Muscle layer of colon (tissue), 2 donors: ENCODE measurements around the gene ANKRD33.

ENCODE experiments used
- H3K27ac ChIP-seq: one replicate; pipeline ENCODE4 v1.7.0; 2013; ENCODE audit warnings: low read depth, mild to moderate bottlenecking, low read length, moderate library complexity
- H3K27me3 ChIP-seq, 2 donors: one replicate each; pipeline ENCODE4 v1.7.0; 2013; ENCODE audit warnings: low read length in 2 of 2, mild to moderate bottlenecking in 2 of 2; ENCODE audit not compliant: insufficient read depth in 2 of 2, control insufficient read depth in 1 of 2
- H3K36me3 ChIP-seq: one replicate; pipeline ENCODE4 v1.7.0; 2013; ENCODE audit warnings: mild to moderate bottlenecking, low read length; ENCODE audit not compliant: insufficient read depth
- H3K4me1 ChIP-seq: one replicate; pipeline ENCODE4 v1.7.0; 2013; ENCODE audit warnings: mild to moderate bottlenecking, low read length; ENCODE audit not compliant: insufficient read depth
- H3K4me3 ChIP-seq, 2 donors: one replicate each; pipeline ENCODE4 v1.7.0; 2013; ENCODE audit warnings: low read length in 2 of 2, low read depth in 1 of 2, mild to moderate bottlenecking in 1 of 2, moderate library complexity in 1 of 2
- H3K9ac ChIP-seq: one replicate; pipeline ENCODE4 v1.7.0; 2013; ENCODE audit warnings: low read length
- H3K9me3 ChIP-seq: one replicate; pipeline ENCODE4 v1.7.0; 2013; ENCODE audit warnings: mild to moderate bottlenecking, low read length
- donor health status: abdominal sarcoma.
- donor health status: Adenocarcinoma of cecum.

ANKRD33 gene

DNA sequence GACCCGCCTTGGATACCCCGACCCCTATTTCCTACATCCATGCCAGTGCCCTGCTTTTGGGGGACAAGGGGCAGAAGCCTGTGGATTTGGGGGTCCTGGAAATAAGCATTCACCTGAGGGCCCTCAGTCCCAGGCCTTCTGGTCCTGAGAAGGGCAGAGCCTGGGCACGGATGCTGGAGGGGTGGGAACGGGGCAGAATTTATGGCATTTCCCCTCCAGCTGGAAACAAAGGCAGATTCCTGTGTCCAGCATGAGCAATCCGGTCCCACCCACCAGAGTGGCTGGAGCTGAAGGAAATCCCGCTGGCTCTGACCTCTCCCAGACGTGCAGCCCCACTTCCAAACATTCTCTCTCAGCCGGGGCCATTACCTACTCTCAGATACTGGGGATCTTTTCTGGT lies 9.3 kb downstream of the ANKRD33 start:
- Histone ChIP-seq H3K9ac (no peak overlapping the region), H3K4me1 (no peaks in the 10 kb centered on the region), H3K4me3 (no peak overlapping the region), H3K36me3 (no peaks in the 10 kb centered on the region), H3K27ac (no peak overlapping the region), H3K9me3 (no peaks in the 10 kb centered on the region), H3K27me3 (no peaks in the 10 kb centered on the region)

DNA sequence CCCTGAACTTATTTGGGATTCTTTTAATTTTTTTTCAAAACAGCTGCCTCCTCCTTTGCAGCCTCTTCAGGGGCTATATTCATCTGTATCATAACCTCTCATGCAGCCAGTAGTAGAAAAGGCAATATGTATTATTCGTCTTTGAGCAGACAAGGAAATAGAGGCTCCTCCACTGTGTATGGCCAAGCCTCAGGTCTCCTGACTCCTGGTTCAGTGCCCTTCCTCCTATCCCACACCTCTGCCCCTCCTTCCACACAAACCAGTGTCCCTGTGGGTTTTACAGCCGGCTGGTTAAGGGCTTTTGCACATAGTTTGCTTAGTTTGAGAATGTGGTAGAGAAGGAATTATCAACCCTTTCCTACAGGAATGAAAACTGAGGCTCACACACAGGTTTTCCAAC lies 10.6 kb downstream of the ANKRD33 start:
- no peak overlapping the region for H3K9ac ChIP-seq
- H3K27ac ChIP-seq = no peak overlapping the region
- no peaks in the 10 kb centered on the region for H3K9me3 ChIP-seq
- H3K27me3 ChIP-seq = no peaks in the 10 kb centered on the region
- H3K4me1 ChIP-seq = no peaks in the 10 kb centered on the region
- H3K36me3 ChIP-seq = no peaks in the 10 kb centered on the region
- no peak overlapping the region for H3K4me3 ChIP-seq

DNA sequence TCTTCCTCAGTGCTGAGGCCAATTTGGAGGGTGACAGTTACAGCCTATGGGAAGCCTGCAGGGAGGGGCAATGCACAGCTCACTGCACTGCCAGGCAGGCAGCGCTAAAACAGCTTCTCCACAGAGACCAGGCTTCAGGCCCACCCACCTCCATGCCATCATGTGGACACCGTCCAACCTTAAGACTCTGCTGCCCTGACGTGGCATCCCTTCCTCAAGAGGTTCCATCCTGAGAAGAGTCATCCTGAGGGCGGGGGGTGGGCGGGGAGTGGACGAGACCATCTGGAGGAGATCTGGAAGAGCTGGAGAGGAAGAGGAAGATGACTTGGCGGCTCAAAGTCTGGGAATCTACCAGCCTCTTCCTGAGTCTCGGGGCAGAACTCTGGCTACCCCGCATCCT lies 11.0 kb downstream of the ANKRD33 start:
- H3K27me3 ChIP-seq = no peaks in the 10 kb centered on the region
- H3K9ac ChIP-seq = no peak overlapping the region
- H3K9me3 ChIP-seq = no peaks in the 10 kb centered on the region

DNA sequence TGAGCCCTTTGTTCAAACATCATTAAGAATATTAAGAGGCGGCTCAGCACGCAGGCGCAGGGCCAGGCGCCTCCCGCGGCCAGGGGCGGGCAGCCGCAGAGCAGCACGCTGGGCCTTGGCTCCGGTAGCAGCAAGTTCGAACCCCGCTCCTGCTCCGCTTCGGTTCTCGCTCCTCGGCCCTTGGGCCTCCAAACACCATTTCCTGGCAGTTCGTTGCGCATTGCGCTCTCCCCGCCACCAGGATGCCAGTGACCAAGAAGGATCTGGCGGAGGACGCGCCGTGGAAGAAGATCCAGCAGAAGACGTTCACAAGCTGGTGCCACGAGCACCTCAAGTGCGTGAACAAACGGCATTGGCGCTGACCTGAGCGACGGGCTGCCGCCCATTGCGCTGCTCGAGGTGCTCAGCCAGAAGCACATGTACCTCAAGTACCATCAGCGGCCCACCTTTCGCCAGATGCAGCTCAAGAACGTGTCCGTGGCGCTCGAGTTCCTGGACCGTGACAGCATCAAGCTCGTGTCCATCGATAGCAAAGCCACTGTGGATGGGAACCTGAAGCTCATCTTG lies 12.5 kb downstream of the ANKRD33 start:
- no peaks in the 10 kb centered on the region for H3K27me3 ChIP-seq
- H3K4me1 ChIP-seq = peaks cover 2% of the 10 kb centered on the region
- no peak overlapping the region for H3K4me3 ChIP-seq
- no peaks in the 10 kb centered on the region for H3K36me3 ChIP-seq
- H3K9me3 ChIP-seq = no peaks in the 10 kb centered on the region
- no peak overlapping the region for H3K9ac ChIP-seq
- H3K27ac ChIP-seq = no peak overlapping the region

More for the DNA sequence above, 11.0 kb downstream of the ANKRD33 start:
- H3K27ac ChIP-seq = no peak overlapping the region
- H3K36me3 ChIP-seq = no peaks in the 10 kb centered on the region
- no peaks in the 10 kb centered on the region for H3K4me1 ChIP-seq
- H3K4me3 ChIP-seq = no peak overlapping the region

DNA sequence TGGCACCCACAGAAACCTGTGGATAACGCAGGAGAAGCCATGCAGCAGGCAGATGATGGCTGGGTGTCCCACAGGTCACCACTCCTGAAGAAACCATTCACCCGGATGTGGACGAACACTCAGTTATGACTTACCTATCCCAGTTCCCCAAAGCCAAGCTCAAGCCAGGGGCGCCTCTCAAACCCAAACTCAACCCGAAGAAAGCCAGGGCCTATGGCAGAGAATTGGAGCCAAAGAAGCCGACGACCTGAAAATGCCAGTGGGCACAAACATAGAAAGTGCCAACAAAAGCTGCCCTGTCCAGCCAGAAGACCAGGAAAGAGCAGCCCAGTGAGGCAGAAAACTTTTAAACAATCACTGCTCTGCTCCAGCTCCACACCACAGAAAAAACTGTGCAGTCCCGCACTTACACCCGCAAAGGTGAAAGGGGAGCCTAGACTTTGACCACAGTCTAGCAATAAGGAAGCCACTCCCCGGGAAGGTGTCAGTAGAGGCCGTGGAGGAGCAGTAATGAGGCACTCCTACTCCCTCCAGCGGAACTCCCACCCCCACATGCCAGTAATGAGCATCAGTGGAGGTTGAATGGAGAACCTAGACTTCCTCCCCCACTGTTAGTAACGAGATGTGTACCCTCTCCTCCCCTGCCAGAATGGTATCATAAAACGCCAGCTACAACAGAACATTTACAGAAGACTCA lies 13.4 kb downstream of the ANKRD33 start:
- no peaks in the 10 kb centered on the region for H3K9me3 ChIP-seq
- H3K36me3 ChIP-seq = no peaks in the 10 kb centered on the region
- H3K27ac ChIP-seq = no peak overlapping the region
- H3K4me1 ChIP-seq = peaks cover 10% of the 10 kb centered on the region
- no peak overlapping the region for H3K4me3 ChIP-seq
- H3K9ac ChIP-seq = no peak overlapping the region
- peaks cover 0 to under 1% of the 10 kb centered on the region in 2 donors for H3K27me3 ChIP-seq

DNA sequence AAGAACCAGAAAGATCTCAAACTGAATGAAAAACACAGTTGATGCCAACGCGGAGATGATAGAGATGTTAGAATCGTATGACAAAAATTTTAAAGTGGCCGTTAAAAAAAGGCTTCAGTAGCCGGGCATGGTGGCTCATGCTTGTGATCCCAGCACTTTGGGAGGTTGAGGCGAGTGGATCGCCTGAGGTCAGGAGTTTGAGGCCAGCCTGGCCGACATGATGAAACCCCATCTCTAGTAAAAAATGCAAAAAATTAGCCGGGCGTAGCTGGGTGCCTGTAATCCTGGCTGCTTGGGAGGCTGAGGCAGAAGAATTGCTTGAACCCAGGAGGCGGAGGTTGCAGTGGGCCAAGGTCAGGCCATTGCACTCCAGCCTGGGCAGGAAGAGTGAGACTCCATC lies 14.0 kb downstream of the ANKRD33 start:
- no peak overlapping the region for H3K4me3 ChIP-seq
- H3K9me3 ChIP-seq = no peaks in the 10 kb centered on the region
- H3K9ac ChIP-seq = no peak overlapping the region
- H3K27ac ChIP-seq = no peak overlapping the region
- H3K4me1 ChIP-seq = peaks cover 14% of the 10 kb centered on the region
- H3K27me3 ChIP-seq = peaks cover 6 to 7% of the 10 kb centered on the region in 2 donors
- no peaks in the 10 kb centered on the region for H3K36me3 ChIP-seq

DNA sequence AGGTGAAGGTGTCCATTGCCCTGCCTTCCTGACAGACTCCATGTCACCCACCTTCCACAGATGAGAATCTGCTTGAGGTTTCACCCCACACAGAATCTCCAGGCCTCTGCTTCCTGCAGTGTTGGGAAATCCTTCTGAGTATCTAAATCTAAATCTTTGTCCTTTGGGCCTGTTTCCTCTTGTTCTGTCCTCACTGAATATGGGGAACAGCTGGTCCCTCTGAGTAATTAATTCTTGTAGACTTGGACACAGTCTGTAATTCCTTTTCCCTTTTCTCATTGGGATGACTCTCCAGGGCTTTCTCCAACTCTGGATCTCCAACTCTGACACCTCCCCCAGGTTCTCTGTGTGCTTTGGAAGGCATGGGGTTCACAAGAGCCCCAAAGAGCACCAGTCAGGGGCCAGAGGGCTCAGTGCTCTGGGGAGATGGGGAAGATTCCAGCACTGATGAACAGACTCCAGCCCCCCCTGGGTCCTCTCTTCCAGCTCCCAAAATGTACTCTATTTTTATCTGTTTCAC lies 17.1 kb downstream of the ANKRD33 start:
- Histone ChIP-seq H3K9ac (no peak overlapping the region), H3K4me3 (no peak overlapping the region), H3K9me3 (no peaks in the 10 kb centered on the region), H3K27me3 (peaks cover 8 to 21% of the 10 kb centered on the region in 2 donors), H3K36me3 (no peaks in the 10 kb centered on the region), H3K27ac (peak overlapping the region; percentile 35), H3K4me1 (peaks cover 15% of the 10 kb centered on the region)

DNA sequence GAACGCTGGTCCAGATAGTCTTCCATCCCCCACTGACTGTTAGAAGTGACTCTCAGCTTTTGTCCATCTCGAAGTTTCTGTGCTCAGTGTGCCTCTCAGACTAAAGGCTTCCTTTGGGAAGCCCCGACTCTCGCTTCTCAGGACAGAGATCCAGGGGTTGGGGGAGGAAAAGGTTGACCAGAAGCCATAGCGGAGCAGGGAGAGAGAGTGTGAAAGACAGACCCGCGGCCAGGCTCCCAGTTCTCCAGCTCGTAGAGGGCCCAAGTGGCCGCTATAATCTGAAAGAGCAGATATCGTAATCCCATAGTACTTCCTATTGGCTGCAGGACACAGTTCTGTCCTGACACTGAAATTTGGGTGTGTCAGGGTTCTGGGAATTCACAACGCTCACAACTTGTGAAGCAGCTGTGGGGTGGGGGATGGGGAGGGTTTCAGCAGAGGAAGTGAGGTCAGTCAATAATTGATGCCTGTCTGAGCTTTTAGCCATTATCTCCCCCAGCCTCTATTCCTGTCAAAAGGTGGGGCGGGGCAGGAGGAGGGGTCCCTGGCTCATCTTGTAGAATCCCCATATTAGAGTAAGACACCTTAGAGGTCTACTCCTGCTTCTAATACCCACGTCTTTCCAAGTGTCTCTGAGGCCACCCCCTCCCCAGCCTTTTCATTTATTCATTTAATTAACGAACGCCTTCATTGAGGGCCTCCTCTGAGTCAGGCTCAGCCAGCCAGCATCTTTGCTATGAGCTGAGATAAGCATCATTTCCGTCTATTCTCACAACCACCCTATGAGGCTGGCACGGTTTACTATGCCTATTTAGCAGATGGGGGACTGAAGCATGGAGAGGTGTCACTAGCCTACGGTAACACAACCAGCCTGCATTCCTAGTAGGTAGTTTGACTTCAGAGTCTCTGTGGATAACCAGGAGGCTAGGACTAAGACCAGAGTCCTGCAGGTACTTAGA lies 17.8 kb downstream of the ANKRD33 start:
- peak overlapping the region; percentile 35 for H3K27ac ChIP-seq
- peaks cover 23% of the 10 kb centered on the region for H3K4me1 ChIP-seq
- H3K27me3 ChIP-seq = peaks cover 8 to 24% of the 10 kb centered on the region in 2 donors
- no peak overlapping the region for H3K4me3 ChIP-seq
- no peaks in the 10 kb centered on the region for H3K9me3 ChIP-seq
- H3K36me3 ChIP-seq = no peaks in the 10 kb centered on the region
- H3K9ac ChIP-seq = no peak overlapping the region

DNA sequence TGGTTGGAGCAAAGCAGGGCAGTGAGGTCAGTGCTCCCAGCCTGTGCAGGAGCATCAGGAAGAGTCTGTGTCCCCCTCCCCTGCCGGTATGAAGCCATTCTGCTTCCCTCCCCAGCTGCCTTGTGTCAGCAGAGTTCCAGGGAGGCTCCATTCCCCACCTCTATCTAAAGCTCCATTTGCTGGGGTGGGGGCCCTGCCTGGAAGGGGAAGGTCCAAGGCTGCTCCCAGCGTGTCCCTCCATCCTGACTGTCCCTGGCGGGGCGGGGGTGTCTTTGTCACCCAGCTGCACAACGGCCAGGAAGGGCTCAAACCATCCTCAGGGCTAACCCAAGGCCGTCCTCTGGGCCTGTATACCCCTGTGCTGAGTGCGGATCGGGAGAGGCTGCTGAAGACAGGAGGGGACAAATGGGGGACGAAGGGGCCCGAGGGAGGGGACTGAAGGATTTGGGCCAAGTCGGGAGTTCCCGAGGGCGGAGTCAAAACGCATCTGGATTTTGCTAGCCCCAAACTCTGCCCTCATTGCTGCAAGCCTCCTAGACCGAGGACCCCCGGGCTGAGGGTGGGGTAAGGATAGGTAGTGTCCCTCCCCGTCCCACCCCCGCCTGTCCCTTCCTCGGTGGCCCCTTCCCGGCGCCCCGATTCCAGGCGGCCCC lies 18.7 kb downstream of the ANKRD33 start:
- peaks cover 8 to 25% of the 10 kb centered on the region in 2 donors for H3K27me3 ChIP-seq
- H3K9me3 ChIP-seq = no peaks in the 10 kb centered on the region
- H3K9ac ChIP-seq = no peak overlapping the region
- peaks cover 30% of the 10 kb centered on the region for H3K4me1 ChIP-seq
- no peaks in the 10 kb centered on the region for H3K36me3 ChIP-seq
- H3K27ac ChIP-seq = peak overlapping the region; percentile 35
- H3K4me3 ChIP-seq = peak overlapping the region in 1 of 2 donors; percentile 34

DNA sequence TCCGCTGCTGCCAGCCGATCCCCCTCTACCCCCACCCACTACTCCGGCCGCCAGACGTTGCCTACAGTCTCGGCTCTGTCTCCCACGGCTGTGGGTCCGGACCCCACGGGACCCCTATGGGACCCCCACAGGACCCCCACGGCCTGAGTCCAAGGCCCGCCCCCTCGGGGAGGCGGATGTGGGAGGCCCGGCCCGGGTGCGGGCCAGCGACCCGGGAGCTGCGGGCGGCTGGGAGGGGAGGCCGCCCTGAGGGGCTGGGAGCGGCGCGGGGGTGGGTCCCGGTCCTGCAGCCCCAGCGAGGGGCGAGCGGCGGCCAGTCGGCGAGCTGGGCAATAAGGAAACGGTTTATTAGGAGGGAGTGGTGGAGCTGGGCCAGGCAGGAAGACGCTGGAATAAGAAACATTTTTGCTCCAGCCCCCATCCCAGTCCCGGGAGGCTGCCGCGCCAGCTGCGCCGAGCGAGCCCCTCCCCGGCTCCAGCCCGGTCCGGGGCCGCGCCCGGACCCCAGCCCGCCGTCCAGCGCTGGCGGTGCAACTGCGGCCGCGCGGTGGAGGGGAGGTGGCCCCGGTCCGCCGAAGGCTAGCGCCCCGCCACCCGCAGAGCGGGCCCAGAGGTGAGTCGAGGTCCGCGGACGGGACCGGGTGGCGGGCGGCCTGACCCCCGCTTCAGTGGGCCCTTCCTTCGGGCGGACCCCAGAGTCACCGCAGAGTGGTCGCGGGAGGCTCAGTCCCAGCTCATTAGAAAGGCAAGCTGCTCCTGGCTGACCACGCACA lies 19.4 kb downstream of the ANKRD33 start, which contains the start of gene ACVRL1:
ACVRL1 (plus strand) TSS at position 422 of the 773 bp plus-strand sequence. CDS start 4,971 bp downstream, outside the sequence.
- peaks cover 34% of the 10 kb centered on the region for H3K4me1 ChIP-seq
- H3K27me3 ChIP-seq = peaks cover 8 to 25% of the 10 kb centered on the region in 2 donors
- H3K4me3 ChIP-seq = peak within 1 kb of the TSS; percentile 34 to 38
- no peaks in the 10 kb centered on the region for H3K9me3 ChIP-seq
- H3K36me3 ChIP-seq = no peaks in the 10 kb centered on the region
- H3K27ac ChIP-seq = peak within 1 kb of the TSS; percentile 42
- no peak within 1 kb of the TSS for H3K9ac ChIP-seq
